WTC11 (cell line): Measurements from ENCODE around the gene SKIC8. TPM values are rescaled to one million over a fixed set of nuclear protein-coding genes. Genes with fewer than 3 reads are reported as not detected.

ENCODE experiments used
- ATAC-seq: fragments of 200-7000 bp; cut with Tn5 transposase; 2 replicates; pipeline ENCODE4 v1.10.0; 2021; ENCODE audit warnings: mild to moderate bottlenecking, moderate library complexity
- CTCF ChIA-PET: fragments of 300-600 bp; sonication (Branson Sonifier 250); formaldehyde crosslinking; loops from one replicate; lab custom pipeline; 2021; ENCODE audit warnings: antibody characterized with exemption; lab: Charles Lee
- POLR2A ChIA-PET: fragments of 350-600 bp; sonication (Branson Sonifier 250); formaldehyde crosslinking; loops from one replicate; lab custom pipeline; 2021; ENCODE audit warnings: antibody characterized with exemption; lab: Charles Lee
- DNase-seq: peaks from one replicate; pipeline ENCODE4 v3.0.0; 2021; ENCODE audit warnings: low spot score
- H3K27ac Mint-ChIP-seq: 2 replicates; pipeline ENCODE4 v1.8.0; 2021; ENCODE audit warnings: mixed read lengths
- H3K27me3 Mint-ChIP-seq: 2 replicates; pipeline ENCODE4 v1.8.0; 2021; ENCODE audit warnings: low read depth, mild to moderate bottlenecking, moderate library complexity, mixed read lengths
- H3K36me3 Mint-ChIP-seq: 2 replicates; pipeline ENCODE4 v1.8.0; 2021; ENCODE audit warnings: mixed read lengths
- H3K4me1 Mint-ChIP-seq: 2 replicates; pipeline ENCODE4 v1.8.0; 2022; ENCODE audit warnings: mixed read lengths
- H3K4me3 Mint-ChIP-seq: 2 replicates; pipeline ENCODE4 v1.8.0; 2021; ENCODE audit warnings: mild to moderate bottlenecking, moderate library complexity, mixed read lengths
- H3K9me3 Mint-ChIP-seq: 2 replicates; pipeline ENCODE4 v1.8.0; 2021; ENCODE audit warnings: mixed read lengths
- ATF1 ChIP-seq: sonication (generic); formaldehyde crosslinking; IDR thresholded peaks from 2 replicates; pipeline ENCODE4 v1.8.1; 2023; ENCODE audit warnings: mild to moderate bottlenecking, moderate library complexity, missing genetic modification reagents
- FOXP1 ChIP-seq: sonication (generic); formaldehyde crosslinking; IDR thresholded peaks from 2 replicates; pipeline ENCODE4 v1.8.0; 2022; ENCODE audit warnings: missing genetic modification reagents, mild to moderate bottlenecking, moderate library complexity, borderline replicate concordance
- HMGXB4 ChIP-seq: sonication (generic); formaldehyde crosslinking; IDR thresholded peaks from 2 replicates; pipeline ENCODE4 v1.8.1; 2023; ENCODE audit warnings: mild to moderate bottlenecking, moderate library complexity, missing genetic modification reagents
- NFYB ChIP-seq: sonication (generic); formaldehyde crosslinking; conservative IDR thresholded peaks from 2 replicates; pipeline ENCODE4 v1.8.0; 2022; ENCODE audit warnings: low read depth, missing genetic modification reagents
- RORB ChIP-seq: fragments of 250-450 bp; sonication (Bioruptor Pico); IDR thresholded peaks from 2 replicates; pipeline ENCODE4 v1.9.0; 2021; ENCODE audit warnings: mild to moderate bottlenecking
- SMAD3 ChIP-seq: sonication (generic); formaldehyde crosslinking; IDR thresholded peaks from 2 replicates; pipeline ENCODE4 v1.8.0; 2022; ENCODE audit warnings: missing genetic modification reagents, mild to moderate bottlenecking, borderline replicate concordance
- STAT6 ChIP-seq: sonication (generic); formaldehyde crosslinking; conservative IDR thresholded peaks from 2 replicates; pipeline ENCODE4 v1.8.1; 2023; ENCODE audit warnings: mild to moderate bottlenecking, low read depth, missing genetic modification reagents, moderate library complexity
- TEAD1 ChIP-seq: sonication (generic); formaldehyde crosslinking; IDR thresholded peaks from 2 replicates; pipeline ENCODE4 v1.8.0; 2022; ENCODE audit warnings: mild to moderate bottlenecking, missing genetic modification reagents
- ZBTB21 ChIP-seq: sonication (generic); formaldehyde crosslinking; IDR thresholded peaks from 2 replicates; pipeline ENCODE4 v1.8.1; 2023; ENCODE audit warnings: mild to moderate bottlenecking, missing genetic modification reagents, borderline replicate concordance
- ZNF281 ChIP-seq: sonication (generic); formaldehyde crosslinking; IDR thresholded peaks from 2 replicates; pipeline ENCODE4 v1.8.0; 2023; ENCODE audit warnings: mild to moderate bottlenecking, missing genetic modification reagents
- total RNA-seq: library from RNA; stranded (reverse); gene quantifications from 3 replicates; pipeline ENCODE4 v1.2.3, GENCODE V29; 2021
- TF ChIP-seq, protein P1 (sequence below): sonication (generic); formaldehyde crosslinking; IDR thresholded peaks from 2 replicates; pipeline ENCODE4 v1.8.1; 2022; ENCODE audit warnings: low read depth, mild to moderate bottlenecking, moderate library complexity, missing genetic modification reagents, borderline replicate concordance
- TF ChIP-seq, protein P2 (sequence below): fragments of 250-450 bp; sonication (Bioruptor Pico); IDR thresholded peaks from 2 replicates; pipeline ENCODE4 v1.9.0; 2021; ENCODE audit warnings: mild to moderate bottlenecking
- TF ChIP-seq, protein P3 (sequence below): fragments of 250-450 bp; sonication (Bioruptor Pico); IDR thresholded peaks from 2 replicates; pipeline ENCODE4 v2.1.2; 2022; ENCODE audit warnings: mild to moderate bottlenecking, moderate library complexity

Gene SKIC8
- total RNA-seq, 1 experiment from 2014 or later, result 55.6 TPM

- Mint-ChIP-seq H3K27ac (no peak overlapping the region), H3K9me3 (no peaks in the 10 kb centered on the region), H3K36me3 (no peaks in the 10 kb centered on the region), H3K4me1 (peaks cover 6% of the 10 kb centered on the region)
- POLR2A ChIA-PET, result no interaction called here
- TF ChIP-seq STAT6 (CRISPR knock-in tag), result no peak
- no peak for TF ChIP-seq FOXP1 (CRISPR knock-in tag)
- TF ChIP-seq, protein P1, sequence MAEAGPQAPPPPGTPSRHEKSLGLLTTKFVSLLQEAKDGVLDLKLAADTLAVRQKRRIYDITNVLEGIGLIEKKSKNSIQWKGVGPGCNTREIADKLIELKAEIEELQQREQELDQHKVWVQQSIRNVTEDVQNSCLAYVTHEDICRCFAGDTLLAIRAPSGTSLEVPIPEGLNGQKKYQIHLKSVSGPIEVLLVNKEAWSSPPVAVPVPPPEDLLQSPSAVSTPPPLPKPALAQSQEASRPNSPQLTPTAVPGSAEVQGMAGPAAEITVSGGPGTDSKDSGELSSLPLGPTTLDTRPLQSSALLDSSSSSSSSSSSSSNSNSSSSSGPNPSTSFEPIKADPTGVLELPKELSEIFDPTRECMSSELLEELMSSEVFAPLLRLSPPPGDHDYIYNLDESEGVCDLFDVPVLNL (CRISPR knock-in tag), result no peak
- no peak for TF ChIP-seq HMGXB4 (CRISPR knock-in tag)
- TF ChIP-seq RORB (CRISPR knock-in tag), result no peak
- no peak for TF ChIP-seq SMAD3
- TF ChIP-seq, protein P2, sequence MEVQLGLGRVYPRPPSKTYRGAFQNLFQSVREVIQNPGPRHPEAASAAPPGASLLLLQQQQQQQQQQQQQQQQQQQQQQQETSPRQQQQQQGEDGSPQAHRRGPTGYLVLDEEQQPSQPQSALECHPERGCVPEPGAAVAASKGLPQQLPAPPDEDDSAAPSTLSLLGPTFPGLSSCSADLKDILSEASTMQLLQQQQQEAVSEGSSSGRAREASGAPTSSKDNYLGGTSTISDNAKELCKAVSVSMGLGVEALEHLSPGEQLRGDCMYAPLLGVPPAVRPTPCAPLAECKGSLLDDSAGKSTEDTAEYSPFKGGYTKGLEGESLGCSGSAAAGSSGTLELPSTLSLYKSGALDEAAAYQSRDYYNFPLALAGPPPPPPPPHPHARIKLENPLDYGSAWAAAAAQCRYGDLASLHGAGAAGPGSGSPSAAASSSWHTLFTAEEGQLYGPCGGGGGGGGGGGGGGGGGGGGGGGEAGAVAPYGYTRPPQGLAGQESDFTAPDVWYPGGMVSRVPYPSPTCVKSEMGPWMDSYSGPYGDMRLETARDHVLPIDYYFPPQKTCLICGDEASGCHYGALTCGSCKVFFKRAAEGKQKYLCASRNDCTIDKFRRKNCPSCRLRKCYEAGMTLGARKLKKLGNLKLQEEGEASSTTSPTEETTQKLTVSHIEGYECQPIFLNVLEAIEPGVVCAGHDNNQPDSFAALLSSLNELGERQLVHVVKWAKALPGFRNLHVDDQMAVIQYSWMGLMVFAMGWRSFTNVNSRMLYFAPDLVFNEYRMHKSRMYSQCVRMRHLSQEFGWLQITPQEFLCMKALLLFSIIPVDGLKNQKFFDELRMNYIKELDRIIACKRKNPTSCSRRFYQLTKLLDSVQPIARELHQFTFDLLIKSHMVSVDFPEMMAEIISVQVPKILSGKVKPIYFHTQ, result no peak
- TF ChIP-seq, protein P3, sequence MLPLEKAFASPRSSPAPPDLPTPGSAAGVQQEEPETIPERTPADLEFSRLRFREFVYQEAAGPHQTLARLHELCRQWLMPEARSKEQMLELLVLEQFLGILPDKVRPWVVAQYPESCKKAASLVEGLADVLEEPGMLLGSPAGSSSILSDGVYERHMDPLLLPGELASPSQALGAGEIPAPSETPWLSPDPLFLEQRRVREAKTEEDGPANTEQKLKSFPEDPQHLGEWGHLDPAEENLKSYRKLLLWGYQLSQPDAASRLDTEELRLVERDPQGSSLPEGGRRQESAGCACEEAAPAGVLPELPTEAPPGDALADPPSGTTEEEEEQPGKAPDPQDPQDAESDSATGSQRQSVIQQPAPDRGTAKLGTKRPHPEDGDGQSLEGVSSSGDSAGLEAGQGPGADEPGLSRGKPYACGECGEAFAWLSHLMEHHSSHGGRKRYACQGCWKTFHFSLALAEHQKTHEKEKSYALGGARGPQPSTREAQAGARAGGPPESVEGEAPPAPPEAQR (CRISPR knock-in tag), result no peak
- TF ChIP-seq, all 79 proteins: peak for 0
- H3K4me3 Mint-ChIP-seq, result no peak overlapping the region
- ATAC-seq (no peak), DNase-seq (no peak)
- H3K27me3 Mint-ChIP-seq, result peaks cover 4% of the 10 kb centered on the region
- CTCF ChIA-PET, result interaction anchor here (0.6 kb wide), 1 partner anchor 771 kb away, joined by 4 read pairs; no protein-coding TSS in a partner anchor
These were observed 6.9 kb upstream of the SKIC8 start for GRCh38 chr15:78306176-78306774.

GRCh38 chr15:78304216-78305066 is 5.0 kb upstream of the SKIC8 start:
- Mint-ChIP-seq H3K27me3 (peaks cover 12% of the 10 kb centered on the region), H3K4me3 (no peak overlapping the region; the same call in 1 of the 2 replicates), H3K9me3 (no peaks in the 10 kb centered on the region), H3K4me1 (peaks cover 6% of the 10 kb centered on the region), H3K27ac (no peak overlapping the region), H3K36me3 (no peaks in the 10 kb centered on the region)
- DNase-seq, result no peak
- ChIA-PET CTCF (interaction anchor here (0.8 to 2.4 kb wide), 10 partner anchors 13 to 226 kb away, joined by 3 to 10 read pairs (median 3); partner anchors contain the start of gene IREB2), POLR2A (interaction anchor here (0.6 kb wide), 1 partner anchor 90 kb away, joined by 3 read pairs; no protein-coding TSS in a partner anchor)
- no peak for ATAC-seq
- no peak for TF ChIP-seq ATF1
- TF ChIP-seq NFYB (CRISPR knock-in tag), result no peak
- no peak for TF ChIP-seq ZNF281
- no peak for TF ChIP-seq TEAD1 (CRISPR knock-in tag)
- TF ChIP-seq ZBTB21 (CRISPR knock-in tag), result no peak
- no peak for TF ChIP-seq SMAD3
